Skeletal muscle satellite cell (primary cell): Measurements from ENCODE around the gene EVI2A. TPM values are rescaled to one million over a fixed set of nuclear protein-coding genes. Genes with fewer than 3 reads are reported as not detected.
"Not testable (repeated sequence)": the region's sequence is repeated elsewhere in the genome, so short reads cannot be mapped to it uniquely, and the experiment has no call there.

Experiments used
- H3K27me3 ChIP-seq: 2 replicates; pipeline ENCODE4 v1.7.0; 2013; ENCODE audit warnings: low read length; ENCODE audit not compliant: control insufficient read depth, insufficient read depth
- H3K36me3 ChIP-seq: 2 replicates; pipeline ENCODE4 v1.7.0; 2013; ENCODE audit warnings: mild to moderate bottlenecking, control low read depth, low read length; ENCODE audit not compliant: insufficient read depth
- H3K4me1 ChIP-seq: 2 replicates; pipeline ENCODE4 v1.7.0; 2013; ENCODE audit warnings: low read length; ENCODE audit not compliant: control insufficient read depth, insufficient read depth
- H3K4me2 ChIP-seq: 2 replicates; pipeline ENCODE4 v1.7.0; 2013; ENCODE audit warnings: mild to moderate bottlenecking, low read length
- H3K4me3 ChIP-seq: 2 replicates; pipeline ENCODE4 v1.7.0; 2013; ENCODE audit warnings: low read length
- H3K9ac ChIP-seq: 2 replicates; pipeline ENCODE4 v1.7.0; 2013; ENCODE audit warnings: mild to moderate bottlenecking, low read depth, low read length, moderate library complexity
- H3K9me3 ChIP-seq: replicated peaks from 2 replicates; pipeline ENCODE4 v1.7.0; 2013; ENCODE audit warnings: mild to moderate bottlenecking, control low read depth, low read length
- total RNA-seq: library from RNA; depleted of rRNA; stranded (reverse); fragments of >200 nt; gene quantifications from 2 replicates; pipeline ENCODE4 v1.2.3, GENCODE V29; 2012; rRNA removed

EVI2A gene, protein sequence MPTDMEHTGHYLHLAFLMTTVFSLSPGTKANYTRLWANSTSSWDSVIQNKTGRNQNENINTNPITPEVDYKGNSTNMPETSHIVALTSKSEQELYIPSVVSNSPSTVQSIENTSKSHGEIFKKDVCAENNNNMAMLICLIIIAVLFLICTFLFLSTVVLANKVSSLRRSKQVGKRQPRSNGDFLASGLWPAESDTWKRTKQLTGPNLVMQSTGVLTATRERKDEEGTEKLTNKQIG
- 2.4 and 6.6 TPM in 2 replicates for total RNA-seq

DNA sequence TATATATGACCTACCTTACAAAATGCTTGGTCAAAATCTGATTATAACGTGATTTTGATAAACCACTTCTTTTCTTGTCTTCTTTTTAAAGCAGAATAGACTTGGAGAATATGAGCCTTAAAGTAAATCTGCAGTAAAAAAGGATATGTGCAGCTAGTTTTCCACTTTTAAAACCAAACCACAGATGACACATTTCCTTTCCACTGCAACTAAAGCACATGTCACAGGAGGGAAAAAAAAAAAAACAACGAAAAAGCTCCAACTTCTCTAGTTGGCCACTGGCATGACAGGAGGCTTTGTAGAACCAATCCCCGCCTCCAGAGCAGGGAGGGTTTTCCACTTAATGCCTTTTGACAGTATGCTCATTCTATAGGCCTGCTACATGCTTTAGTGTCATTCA lies at the start of gene EVI2A:
Gene EVI2A (minus strand): TSS at position 142 of the 400 bp plus-strand sequence. CDS start 2,609 bp downstream, outside the sequence.
- H3K27me3 ChIP-seq: no peaks in the 10 kb centered on the region
- peak within 1 kb of the TSS; percentile 51 for H3K4me3 ChIP-seq
- H3K36me3 ChIP-seq: no peaks in the 10 kb centered on the region
- no peaks in the 10 kb centered on the region for H3K9me3 ChIP-seq
- peaks cover 31% of the 10 kb centered on the region for H3K4me1 ChIP-seq
- H3K4me2 ChIP-seq: peak within 1 kb of the TSS; percentile 71
- H3K9ac ChIP-seq: peak within 1 kb of the TSS; percentile 68

DNA sequence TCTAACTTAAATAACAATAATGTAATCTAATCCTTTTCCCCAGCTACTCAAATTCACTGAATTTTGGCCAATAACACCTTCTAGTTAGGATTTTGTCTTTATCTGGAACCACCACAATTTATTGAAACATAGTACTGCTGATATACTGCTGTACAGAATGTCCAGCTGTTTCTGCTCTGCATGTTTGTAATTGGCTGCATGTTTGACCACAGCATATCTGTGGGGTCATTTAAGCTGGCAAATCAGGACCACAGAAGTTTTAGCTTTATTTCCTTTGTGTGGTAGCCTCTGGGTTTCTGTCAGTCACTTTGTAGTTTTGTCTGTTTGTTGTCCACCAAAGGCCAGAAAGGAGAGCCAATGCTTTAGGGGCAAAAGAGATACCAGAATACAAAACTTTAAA lies 47.8 kb upstream of the EVI2A start:
- no peaks in the 10 kb centered on the region for H3K9me3 ChIP-seq
- no peak overlapping the region for H3K4me3 ChIP-seq
- no peaks in the 10 kb centered on the region for H3K27me3 ChIP-seq
- H3K36me3 ChIP-seq: peaks cover 11% of the 10 kb centered on the region
- no peak overlapping the region for H3K4me2 ChIP-seq
- H3K9ac ChIP-seq: no peak overlapping the region
- peaks cover 15% of the 10 kb centered on the region for H3K4me1 ChIP-seq

DNA sequence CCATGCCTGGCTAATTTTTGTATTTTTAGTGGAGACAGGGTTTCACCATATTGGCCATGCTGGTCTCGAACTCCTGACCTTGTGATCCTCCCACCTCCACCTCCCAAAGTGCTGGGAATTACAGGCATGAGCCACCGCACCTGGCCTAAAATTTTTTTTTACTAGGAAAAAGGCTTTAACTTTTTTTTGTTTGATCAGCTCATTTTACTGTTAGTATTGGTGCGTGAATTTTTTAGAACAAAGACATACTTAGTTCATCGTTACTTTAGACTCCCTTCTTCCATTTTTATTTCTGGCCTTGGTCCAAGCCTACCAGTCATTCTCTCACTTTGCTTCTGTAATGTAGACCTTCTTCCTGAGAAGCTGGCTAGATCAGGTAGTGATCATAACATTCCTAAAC lies 44.7 kb upstream of the EVI2A start:
- Histone ChIP-seq H3K4me1 (peaks cover 6% of the 10 kb centered on the region), H3K4me2 (no peak overlapping the region), H3K27me3 (no peaks in the 10 kb centered on the region), H3K9ac (no peak overlapping the region), H3K9me3 (no peaks in the 10 kb centered on the region), H3K36me3 (peaks cover 27% of the 10 kb centered on the region), H3K4me3 (no peak overlapping the region)

DNA sequence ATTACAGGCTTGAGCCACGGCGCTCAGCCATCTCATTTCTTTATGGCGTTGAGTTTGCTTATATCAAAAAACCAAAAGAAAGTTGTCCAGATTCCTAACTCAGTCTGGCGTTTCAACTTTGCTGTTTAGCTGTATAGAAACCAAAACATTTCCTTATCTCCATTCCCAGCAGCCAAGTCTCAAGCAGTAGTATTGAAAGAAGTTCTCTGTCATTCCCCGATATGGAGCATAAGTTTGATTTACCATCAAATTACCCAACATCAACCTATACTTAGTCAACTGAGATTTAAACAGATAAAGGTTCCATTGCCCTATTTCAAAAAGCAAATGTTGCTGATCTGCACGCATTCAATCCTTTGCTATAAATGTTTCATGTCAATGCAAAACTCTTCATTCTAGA lies 42.6 kb upstream of the EVI2A start:
- Histone ChIP-seq H3K9ac (no peak overlapping the region), H3K27me3 (no peaks in the 10 kb centered on the region), H3K36me3 (peaks cover 34% of the 10 kb centered on the region), H3K4me2 (no peak overlapping the region), H3K4me1 (peaks cover under 1% of the 10 kb centered on the region), H3K4me3 (no peak overlapping the region), H3K9me3 (no peaks in the 10 kb centered on the region)

DNA sequence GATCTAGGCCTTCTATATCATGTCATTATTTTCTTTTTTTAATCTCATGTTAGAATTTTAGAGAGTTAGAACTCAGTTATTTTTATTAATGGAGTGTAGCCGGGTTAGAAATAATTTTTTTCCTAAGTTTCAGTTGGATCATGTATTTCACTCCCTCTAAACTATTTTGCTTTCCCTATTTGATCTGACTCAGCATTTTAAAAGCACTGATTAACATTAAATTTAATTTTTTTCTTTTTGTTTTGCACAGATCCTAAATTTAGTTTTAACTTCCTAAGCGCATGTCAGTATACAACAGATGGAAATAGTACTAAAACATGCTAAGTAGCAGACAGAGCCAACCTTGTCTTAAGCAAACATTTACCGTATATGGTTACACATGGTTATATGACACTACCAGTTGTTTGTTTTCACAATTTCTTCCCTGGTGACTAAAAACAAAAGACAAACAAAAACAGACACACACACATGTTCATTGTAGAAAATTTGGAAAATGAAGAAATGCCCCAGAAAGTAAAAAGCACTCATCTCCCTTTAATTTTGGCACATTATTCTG lies 36.5 kb upstream of the EVI2A start:
- Histone ChIP-seq H3K4me3 (no peak overlapping the region), H3K9me3 (no peaks in the 10 kb centered on the region), H3K4me2 (no peak overlapping the region), H3K36me3 (peaks cover 52% of the 10 kb centered on the region), H3K27me3 (no peaks in the 10 kb centered on the region), H3K4me1 (no peaks in the 10 kb centered on the region), H3K9ac (no peak overlapping the region)

DNA sequence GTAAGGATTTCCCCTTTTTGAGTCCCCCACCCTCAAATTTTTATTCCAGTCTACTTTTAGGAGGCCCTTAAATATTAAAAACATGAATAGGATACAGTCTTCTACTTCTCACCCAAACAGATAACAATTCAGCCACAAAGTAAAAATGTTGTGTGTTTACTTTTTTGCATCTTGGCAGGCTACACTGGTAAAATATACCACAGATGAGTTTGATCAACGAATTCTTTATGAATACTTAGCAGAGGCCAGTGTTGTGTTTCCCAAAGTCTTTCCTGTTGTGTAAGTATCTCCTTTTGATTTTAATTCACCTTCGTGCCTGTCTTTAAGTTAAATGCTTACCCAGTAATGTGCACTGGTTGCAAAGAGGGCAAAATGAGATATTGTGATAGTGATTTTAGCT lies 35.7 kb upstream of the EVI2A start:
- Histone ChIP-seq H3K36me3 (peaks cover 47% of the 10 kb centered on the region), H3K4me2 (no peak overlapping the region), H3K9me3 (no peaks in the 10 kb centered on the region), H3K9ac (no peak overlapping the region), H3K4me1 (no peaks in the 10 kb centered on the region), H3K27me3 (no peaks in the 10 kb centered on the region), H3K4me3 (no peak overlapping the region)

DNA sequence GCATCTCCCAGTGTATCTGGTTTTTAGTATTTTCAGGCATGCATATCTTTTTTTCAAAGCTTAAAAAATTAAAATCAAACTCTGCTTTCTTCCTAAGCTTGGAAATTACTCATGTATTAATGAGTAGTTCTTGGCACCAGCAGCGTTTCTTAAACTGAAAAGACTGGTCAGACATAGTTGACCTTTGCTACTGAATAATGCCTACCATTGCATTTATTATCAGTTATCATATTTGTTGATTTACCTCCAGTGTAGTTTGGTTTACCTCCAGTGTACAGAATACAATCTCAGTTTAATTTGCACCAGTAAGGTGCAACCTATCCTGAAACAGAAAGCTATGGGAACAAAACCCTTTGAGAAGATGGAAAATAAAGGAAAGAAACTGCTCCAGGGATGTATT lies 34.5 kb upstream of the EVI2A start:
- Histone ChIP-seq H3K4me3 (no peak overlapping the region), H3K36me3 (peaks cover 36% of the 10 kb centered on the region), H3K4me1 (no peaks in the 10 kb centered on the region)

DNA sequence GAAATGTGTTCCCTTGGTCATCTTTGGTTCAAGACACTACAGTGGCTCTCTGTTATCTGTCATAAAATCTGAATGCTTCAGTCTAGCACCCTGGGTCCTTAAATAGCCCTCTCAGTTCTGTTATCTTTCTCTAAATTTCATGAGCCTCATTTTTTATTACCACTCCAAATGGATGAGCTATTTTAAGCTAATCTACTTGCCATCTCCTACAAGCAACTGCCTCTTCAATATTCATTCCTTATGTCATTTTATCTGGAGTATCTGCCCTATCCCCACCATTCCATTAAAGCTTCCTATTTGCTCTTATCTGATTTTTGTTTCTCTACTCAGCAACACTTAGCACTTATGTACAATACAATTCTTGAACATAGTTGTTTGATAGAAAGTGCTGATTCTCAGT lies 28.0 kb upstream of the EVI2A start:
- no peaks in the 10 kb centered on the region for H3K9me3 ChIP-seq
- H3K9ac ChIP-seq: no peak overlapping the region
- H3K27me3 ChIP-seq: no peaks in the 10 kb centered on the region
- H3K4me2 ChIP-seq: no peak overlapping the region
- H3K4me1 ChIP-seq: no peaks in the 10 kb centered on the region
- no peak overlapping the region for H3K4me3 ChIP-seq
- peaks cover 34% of the 10 kb centered on the region for H3K36me3 ChIP-seq

More for the DNA sequence above, 34.5 kb upstream of the EVI2A start:
- Histone ChIP-seq H3K9me3 (no peaks in the 10 kb centered on the region), H3K27me3 (no peaks in the 10 kb centered on the region), H3K4me2 (no peak overlapping the region), H3K9ac (no peak overlapping the region)

DNA sequence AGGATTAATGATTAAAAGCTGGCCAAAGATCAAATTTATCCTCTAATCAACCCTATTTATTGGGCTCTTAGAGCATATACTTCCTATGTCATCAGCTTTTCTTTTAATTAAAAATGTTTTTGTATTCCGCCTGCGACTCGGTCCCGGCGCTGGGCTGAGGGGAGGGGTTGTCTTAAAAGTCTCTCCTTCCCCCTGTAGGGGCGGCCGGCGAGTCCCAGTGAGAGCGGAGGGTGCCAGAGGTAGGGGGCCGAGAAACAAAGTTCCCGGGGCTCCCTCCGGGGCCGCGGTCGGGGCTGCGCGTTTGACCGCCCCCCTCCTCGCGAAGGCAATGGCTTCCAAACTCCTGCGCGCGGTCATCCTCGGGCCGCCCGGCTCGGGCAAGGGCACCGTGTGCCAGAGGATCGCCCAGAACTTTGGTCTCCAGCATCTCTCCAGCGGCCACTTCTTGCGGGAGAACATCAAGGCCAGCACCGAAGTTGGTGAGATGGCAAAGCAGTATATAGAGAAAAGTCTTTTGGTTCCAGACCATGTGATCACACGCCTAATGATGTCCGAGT lies 23.8 kb upstream of the EVI2A start:
- peaks cover 36% of the 10 kb centered on the region for H3K36me3 ChIP-seq
- H3K27me3 ChIP-seq, H3K4me3 ChIP-seq, H3K9me3 ChIP-seq, H3K4me2 ChIP-seq, H3K9ac ChIP-seq, H3K4me1 ChIP-seq: not testable (repeated sequence)

DNA sequence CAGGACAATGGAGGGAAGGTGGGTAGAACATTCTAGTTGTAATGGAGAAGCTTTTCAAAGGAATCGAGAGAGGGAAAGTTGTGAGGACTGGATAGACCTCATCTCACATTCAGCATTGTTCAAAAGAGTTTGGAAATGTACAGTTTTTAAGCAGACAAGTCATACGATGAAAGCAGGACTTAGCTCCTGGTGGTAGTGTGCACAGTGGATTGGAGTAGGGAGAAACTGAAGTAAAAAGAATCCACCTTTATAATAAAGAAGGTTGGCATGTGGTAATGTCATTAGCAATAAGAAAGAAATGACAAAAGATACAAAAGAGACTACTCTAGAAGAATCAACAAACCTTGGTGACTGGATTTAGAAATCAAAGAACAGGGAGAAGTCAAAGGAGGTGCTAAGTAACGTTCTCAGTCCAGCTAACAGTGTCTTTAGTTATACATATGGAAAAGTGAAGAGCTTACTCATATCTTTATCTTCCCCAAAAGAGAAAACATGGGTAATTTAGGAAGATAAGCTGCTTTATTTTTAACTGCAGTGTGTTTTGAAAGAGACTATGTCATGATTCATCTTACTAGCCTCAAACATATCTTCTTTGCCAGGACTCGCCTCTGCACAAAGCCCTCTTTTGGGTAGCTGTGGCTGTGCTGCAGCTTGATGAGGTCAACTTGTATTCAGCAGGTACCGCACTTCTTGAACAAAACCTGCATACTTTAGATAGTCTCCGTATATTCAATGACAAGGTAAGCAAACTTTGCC lies 18.7 kb upstream of the EVI2A start:
- H3K4me3 ChIP-seq: no peak overlapping the region
- H3K36me3 ChIP-seq: peaks cover 45% of the 10 kb centered on the region
- no peak overlapping the region for H3K9ac ChIP-seq
- no peaks in the 10 kb centered on the region for H3K9me3 ChIP-seq
- peak overlapping the region; percentile 8 for H3K4me2 ChIP-seq
- peaks cover 12% of the 10 kb centered on the region for H3K4me1 ChIP-seq
- H3K27me3 ChIP-seq: no peaks in the 10 kb centered on the region

DNA sequence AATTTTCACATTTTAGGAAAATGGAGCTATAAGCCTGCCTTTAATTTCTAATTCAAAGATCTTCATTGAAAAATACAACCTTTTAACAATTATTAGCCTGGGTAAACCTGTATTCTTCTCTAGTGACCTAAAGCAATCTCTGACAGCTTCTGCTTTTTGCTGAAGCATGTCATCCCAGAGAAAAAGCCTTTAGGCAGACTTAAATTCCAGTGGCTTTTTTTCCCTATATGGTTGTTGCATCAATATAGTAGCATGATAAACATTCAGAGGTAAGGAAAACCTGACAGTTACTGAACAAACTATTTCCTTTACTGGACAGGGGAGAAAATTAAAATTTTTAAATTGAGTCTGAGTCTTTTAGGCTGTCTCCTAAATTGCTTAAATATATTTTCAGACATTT lies 7.8 kb upstream of the EVI2A start:
- no peak overlapping the region for H3K9ac ChIP-seq
- no peaks in the 10 kb centered on the region for H3K9me3 ChIP-seq
- H3K4me3 ChIP-seq: no peak overlapping the region
- no peaks in the 10 kb centered on the region for H3K27me3 ChIP-seq
- no peak overlapping the region for H3K4me2 ChIP-seq
- peaks cover 5% of the 10 kb centered on the region for H3K36me3 ChIP-seq
- peaks cover 17% of the 10 kb centered on the region for H3K4me1 ChIP-seq
